RKO (cell line): ENCODE results near the gene ATAD3A.
"Not testable (repeated sequence)": the region's sequence is repeated elsewhere in the genome, so short reads cannot be mapped to it uniquely, and the experiment has no call there.

ENCODE experiments used
- DNase-seq: peaks from one replicate; pipeline ENCODE4 v3.0.0-alpha.2; 2016; ENCODE audit warnings: low spot score

Gene ATAD3A

GRCh38 chr1:1523651-1524050, 11.7 kb downstream of the ATAD3A start:
- DNase-seq = not testable (repeated sequence)

DNA sequence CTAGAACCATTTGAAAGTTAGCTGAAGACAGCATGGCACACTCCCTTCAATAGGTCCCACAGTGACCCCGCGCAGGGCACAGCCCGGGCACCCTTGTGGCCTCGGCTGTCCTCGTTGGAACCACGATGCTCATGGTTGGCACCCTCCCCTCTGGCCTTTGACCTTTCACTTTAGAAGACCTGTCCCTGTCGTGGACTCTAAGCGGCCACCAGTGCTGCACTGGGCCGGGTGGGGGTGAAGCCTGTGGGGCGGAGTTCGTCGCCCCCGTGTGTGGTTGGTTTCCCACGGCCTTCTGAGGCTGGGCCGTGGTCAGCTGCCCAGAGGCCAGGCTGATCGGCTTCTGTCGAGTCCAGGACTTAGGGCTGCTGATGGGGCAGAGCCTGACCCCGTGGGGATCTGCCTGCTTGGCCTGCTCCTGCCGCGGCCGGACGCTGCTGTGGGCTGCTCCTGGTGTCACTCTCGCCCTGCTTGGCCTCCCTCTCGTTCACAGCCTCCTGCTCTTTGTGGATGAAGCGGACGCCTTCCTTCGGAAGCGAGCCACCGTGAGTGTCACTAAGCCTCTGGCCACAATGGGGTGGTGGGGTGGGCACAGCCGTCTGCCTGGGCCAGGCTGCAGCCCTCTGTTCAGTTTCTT, 12.9 kb downstream of the ATAD3A start:
- DNase-seq = not testable (repeated sequence)

- not testable (repeated sequence) for DNase-seq
Measured at GRCh38 chr1:1526476-1526875, 14.5 kb downstream of the ATAD3A start.

DNA sequence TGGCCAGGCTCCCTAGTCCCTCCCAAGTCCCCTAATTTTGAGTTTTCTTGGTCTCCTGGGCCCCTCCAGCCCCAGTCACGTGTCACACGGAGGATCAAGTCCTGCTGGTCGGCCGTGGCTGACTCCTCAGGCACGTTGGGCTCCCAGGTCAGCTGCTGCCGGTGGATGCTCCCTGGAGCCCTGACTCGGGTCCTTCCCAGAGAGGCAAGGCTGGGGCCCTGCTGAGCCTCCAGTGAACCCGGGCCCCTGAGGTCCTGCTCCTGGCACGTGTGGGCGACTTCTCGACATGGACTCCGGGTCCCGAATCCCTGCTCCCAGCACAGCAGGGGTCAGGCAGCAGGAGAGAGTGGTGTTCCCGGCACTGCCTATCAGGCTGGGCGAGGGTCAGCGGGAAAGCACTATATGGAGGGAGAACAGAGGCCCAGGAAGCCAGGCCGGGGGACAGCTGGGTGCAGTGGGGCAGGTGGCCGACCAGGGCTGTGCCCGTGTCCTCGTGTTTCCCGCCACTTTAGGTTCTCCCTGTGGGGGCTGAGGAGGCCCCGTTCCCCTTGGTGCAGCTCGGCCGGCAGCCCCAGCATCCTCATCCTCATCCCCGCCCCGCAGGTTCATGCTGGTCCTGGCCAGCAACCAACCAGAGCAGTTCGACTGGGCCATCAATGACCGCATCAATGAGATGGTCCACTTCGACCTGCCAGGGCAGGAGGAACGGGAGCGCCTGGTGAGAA, 15.3 kb downstream of the ATAD3A start:
- DNase-seq = no peak

DNA sequence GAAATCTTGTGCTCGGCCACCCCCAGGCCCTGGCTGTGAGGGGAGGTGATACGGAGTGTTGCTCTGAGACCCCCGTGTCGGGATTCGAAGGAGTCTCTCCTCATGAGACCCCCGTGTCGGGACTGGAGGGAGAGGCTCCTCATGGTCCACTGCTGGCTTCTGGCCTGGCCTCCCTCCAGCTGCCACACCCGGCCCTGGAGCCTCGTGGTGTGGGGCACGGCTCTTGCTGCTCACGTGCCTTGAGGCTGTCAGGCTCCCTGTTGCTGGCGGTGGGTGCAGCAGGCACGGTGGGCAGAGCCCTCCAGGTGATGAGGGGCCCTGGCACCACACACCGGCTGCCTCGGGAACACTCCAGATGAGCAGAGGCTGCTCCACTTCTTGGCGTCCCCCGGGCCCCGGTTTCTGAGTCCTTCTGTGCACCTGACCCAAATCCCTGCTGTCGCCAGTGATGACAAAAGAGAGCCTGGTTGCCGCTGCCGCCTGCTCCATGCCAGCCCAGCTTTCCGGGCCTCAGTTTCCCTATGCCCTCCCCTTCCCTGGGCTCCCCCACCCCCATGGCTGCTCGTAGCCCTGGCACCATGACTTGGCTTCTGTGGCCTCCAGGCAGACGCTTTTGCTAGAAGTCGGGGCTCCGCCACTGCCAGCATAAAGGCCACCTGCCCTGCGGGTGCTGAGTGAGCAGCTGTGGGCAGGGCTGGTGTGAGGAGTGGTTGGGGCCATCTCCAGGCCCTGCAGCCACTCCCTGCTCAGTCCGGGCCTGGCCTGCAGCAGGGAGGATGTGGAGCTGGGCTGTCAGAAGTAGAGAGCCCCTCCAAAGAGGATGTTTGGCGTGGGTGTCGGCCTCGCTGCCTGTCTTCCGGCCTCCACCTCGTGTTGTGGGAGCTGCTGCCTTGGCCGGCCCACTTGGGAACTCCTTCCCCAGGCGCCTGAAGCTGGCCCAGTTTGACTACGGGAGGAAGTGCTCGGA, 16.6 kb downstream of the ATAD3A start:
- no peak for DNase-seq

- DNase-seq = no peak
Measured at GRCh38 chr1:1529321-1529720, 17.4 kb downstream of the ATAD3A start.

DNA sequence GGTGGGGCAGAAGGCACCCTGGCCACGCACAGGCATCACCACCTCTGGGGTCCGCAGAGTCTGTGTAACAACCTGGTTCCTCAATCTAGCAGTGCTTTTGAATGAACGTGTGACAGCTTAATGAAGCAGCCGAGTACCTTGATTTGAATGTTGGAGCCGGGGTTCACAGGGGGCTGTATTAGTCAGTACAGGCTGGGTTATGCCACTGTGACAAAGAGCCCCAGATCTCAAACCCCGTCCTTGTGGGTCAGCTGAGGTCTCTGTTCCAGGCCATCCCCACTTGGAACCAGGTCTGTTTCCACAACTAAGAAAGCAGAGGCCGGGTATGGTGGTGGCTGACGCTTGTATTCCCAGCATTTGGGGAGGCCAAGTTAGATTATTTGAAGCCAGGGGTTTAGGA, 18.0 kb downstream of the ATAD3A start:
- no peak for DNase-seq

GRCh38 chr1:1531947-1532346, 20.0 kb downstream of the ATAD3A start:
- DNase-seq = no peak

GRCh38 chr1:1533176-1533893, 21.4 kb downstream of the ATAD3A start:
- not testable (repeated sequence) for DNase-seq

DNA sequence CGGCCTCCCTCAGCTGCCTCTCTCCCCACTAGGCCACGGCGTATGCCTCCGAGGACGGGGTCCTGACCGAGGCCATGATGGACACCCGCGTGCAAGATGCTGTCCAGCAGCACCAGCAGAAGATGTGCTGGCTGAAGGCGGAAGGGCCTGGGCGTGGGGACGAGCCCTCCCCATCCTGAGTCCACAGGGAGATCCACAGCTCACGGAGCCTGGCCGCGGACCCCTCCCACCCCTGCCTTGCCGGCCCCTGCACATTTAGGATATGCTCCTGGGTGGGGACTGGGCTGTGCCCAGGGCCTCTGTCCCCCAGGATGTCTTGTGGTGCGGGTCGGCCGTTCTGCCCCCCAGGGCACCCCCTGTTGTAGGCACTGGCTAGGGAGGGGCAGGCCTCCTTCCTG, 21.9 kb downstream of the ATAD3A start:
- DNase-seq = not testable (repeated sequence)

DNA sequence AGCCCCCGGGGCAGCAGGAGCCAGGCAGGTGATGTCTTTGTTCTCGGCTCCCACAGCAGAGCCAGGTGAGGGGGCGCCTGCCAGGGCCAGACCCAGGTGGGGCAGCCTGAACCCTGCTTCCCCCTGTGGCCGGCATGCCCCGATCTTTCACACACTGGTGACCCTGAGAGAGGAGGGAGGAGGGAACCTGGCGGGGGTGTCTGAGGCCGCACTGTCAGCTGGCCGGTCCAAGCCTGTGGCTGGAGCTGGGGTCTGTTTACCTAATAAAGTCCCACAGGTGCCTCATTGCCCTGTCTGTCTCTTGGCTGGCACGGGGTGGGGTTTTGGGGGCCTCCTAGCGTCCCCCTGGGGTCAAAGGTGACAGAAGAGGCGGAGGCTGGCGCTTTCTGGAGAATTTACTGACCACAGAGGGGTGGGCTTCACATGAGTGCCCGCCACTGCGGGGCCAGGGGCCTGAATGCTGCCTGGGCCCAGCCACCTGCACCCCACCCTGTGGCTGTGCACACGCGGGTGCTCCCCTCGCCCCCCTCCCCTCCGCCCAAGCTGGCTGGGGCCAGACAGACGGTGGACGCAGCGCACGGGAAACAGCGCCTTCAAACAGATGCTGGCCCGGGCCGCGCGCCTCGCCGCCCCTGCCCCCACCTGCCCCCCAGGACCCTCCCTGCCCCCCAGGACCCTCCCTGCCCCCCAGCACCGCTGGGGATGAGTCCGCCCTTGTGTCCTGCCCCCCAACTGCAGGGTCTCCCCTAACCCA, 22.6 kb downstream of the ATAD3A start:
- DNase-seq = no peak

DNA sequence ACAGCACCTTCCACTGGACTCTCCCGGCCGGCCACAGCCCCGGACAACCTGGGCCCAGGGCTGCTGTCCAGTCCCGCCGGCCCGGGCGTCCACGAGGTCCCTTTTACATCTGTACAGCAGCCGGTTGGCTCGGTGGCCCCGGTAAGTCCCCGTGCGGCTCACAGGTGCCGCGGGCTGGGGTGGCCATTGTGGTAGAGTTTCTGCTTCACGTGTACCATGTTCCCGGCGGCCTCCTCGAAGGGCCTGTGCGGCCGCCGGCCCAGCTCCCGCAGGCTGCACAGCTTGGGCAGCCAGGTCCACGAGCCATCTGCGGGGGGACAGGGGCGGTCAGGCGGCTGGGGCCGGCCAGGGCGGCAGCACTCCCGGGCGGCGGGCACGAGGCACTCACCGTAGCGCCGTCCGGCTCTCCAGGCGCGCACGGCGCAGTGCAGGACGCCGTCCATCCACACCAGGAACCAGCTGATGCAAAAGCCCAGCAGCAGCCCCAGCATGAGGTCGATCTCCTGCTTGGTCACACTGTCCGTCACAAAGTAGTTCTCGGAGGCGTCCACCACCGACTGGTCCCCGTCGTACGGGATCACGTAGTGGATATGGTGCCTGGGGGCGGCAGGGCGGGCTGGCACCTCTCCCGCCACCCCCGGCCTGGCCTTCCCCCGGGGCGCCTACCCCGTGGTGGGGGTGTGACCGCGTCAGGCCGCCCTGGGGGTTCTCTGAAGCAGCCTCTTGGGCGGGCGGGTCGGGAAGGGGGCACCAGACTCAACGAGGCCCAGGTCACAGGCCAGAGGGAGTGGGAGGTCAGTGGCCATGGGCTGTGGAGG, 23.4 kb downstream of the ATAD3A start:
- no peak for DNase-seq

GRCh38 chr1:1536019-1536937, 24.3 kb downstream of the ATAD3A start:
- DNase-seq = no peak

DNA sequence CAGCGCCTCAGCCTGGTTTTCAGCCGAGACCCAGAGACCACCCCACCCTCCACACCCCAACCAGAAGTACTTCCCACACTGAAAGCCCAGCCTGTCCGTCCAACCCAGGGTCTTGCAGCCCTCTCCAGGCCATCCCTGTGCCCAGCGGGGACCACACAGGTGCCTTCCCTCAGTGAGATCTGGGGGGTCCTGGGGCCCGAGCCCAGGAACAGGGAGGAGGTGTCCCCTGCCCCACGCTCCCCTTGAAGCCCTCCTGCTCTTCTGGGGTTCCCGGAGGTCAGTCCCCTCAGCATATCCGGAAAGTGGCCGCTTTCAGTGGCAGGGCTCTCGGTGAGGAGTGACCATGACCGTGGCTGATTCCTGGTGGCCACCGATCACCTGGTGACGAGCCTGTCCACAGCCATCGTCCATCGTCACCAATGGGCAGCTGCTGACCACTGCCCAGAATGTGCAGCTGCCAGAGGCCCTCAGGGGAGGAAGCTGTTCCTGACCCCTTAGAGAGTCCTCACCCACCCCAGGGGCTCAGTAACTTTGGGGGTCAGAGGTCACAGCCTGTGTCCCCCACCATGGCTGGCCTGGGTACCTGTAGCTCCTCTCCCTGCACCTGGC, 25.1 kb downstream of the ATAD3A start:
- no peak for DNase-seq

DNA sequence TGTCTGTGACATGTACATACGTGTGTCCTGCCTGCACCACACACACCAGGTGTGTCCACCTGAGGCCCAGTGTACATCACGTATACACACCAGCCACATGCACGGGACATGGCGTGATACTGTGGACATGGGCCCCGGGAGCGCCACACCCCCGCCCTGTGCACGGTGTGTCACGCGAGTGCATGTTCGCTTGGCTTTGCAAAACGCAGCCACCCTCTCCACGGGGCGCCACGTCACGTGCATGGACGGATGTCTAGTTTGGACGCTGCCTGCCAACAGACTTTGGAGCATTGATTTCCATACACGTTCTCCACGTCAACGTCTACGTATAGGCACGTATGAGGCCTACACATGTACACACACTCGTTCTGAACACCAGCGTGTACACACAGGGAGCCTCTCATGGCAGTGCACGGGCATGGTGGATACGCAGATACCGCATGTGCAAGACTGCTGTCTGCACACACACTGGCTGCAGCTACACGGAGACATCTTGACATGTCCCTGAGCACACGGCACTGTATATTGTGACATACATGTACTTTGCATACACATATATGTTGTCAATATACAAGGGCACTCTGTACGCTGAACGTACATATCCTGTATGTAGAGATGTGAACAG, 25.8 kb downstream of the ATAD3A start:
- no peak for DNase-seq

- no peak for DNase-seq
Measured at GRCh38 chr1:1538334-1538733, 26.4 kb downstream of the ATAD3A start.

DNA sequence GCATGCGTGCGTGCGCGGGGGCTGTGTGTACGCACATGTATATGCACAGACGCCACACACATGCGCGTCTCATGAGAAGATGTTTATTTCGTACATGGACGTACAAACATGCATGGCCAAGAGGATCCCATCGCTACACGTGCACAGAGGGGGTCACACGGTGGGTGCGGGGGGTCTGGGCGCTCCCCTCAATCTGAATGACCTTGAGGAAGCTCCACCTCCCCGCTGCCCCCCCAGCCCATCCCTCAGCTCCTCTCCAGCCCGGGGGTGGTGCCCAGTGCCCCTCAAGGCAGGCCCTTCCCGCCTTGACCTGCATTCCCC, 27.0 kb downstream of the ATAD3A start:
- DNase-seq = no peak

DNA sequence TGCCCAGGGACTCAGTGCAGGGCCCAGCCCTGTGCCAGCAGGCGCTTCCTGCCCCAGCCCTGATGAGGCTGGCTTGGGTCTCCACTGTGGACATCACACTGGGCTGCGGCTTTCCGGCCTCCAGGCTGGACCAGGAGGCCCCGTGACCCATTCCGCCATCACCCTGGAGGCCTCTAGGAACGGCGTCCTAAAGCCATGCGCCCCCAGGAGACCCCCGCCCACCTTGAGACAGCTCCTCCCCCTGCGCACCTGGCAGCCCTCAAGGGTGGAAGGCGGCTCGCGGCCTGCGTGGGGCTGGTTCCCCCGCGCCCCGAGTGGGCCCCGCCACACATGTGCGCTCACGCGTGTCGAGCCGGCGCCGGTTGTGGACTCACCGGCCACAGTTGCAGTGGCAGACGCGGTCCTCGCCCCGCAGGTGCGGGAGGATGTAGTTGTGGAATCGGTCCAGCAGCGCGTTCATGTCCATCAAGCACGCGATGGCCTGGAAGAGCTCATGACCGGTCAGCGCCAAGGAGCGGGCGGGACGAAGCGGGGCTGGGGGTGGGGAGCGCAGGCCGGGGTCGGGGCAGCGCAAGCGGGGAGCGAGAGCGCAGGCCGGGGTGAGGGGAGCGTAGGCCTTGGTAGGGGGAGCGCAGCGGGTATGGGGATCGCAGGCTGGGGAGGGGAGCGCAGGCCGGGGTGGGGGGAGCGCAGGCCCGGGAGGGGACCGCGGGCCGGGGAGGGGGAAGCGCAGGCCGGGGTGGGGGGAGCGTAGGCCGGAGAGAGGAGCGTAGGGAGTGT, 27.5 kb downstream of the ATAD3A start:
- no peak for DNase-seq
